OCI-LY3 (cell line): ENCODE data around the gene USP5.

Source experiments
- CTCF ChIP-seq: fragments of 200-600, 300-600 bp; sonication (generic); IDR thresholded peaks from 2 replicates; pipeline ENCODE4 v1.5.1; 2014; ENCODE audit warnings: antibody characterized with exemption, low read length, low read depth
- EZH2phosphoT487 ChIP-seq: fragments of 200-600 bp; shearing (Covaris generic); IDR thresholded peaks from 2 replicates; pipeline ENCODE4 v1.6.1; 2018; ENCODE audit warnings: antibody characterized with exemption, mixed run types, low read depth

DNA sequence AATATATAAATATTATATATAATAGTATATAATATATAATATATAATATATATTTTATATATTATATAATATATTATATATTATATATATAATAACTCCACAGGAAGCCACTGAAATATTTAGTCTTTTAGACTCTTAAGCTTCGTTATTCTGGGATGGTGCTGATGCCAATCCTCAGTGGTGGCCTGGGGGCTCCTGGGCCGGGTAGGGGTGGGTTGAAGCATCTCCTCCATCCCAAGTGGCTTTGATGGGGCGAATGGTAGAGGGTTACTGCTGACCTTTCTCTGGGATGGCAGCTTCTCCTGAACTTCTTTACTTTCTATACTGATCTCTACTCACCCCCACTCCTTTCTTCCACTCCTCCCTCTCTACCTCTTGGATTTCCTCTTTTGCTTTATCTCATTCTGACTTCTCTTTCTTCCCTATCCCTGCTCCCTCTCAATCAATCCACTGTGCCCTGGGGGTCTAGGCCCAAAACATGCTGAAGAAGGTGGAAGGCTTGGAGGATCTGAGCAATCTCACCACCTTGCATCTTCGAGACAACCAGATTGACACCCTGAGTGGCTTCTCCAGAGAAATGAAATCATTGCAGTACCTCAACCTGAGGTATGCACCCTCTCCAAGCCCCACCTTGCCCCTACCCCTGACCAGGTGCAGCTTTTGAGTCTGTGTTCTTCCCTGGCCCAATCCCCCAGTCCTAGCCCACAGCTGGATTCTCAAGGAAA lies 57.6 kb downstream of the USP5 start:
- no peak for TF ChIP-seq EZH2phosphoT487
- no peak for TF ChIP-seq CTCF
